GM19452 (cell line): ENCODE data around the gene SMIM23.

ENCODE experiments used
- ATAC-seq: cut with Tn5 transposase; IDR thresholded peaks from one replicate; pipeline ENCODE4 v1.9.1; 2021; ENCODE audit not compliant: unreplicated experiment

Gene SMIM23

DNA sequence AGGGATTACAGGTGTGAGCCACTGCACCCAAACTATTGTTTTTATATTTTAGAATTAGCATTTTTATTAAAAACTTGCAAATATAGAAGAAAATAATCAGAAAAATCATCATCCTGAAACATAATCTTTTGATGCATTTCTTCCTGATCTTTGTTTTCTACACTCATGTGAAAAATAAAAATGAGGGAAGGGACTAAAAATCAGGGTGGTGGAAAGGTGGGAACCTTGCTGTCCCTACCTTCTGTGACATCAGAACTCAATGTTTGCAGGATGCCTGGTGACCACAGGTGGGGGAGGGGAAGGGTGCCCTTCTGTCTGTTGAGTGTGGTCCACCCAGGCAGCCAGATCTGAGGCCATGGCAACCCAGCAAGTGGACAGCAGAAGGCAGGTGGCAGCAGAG is at the start of gene SMIM23:
SMIM23 (plus strand) TSS at position 301 of the 400 bp plus-strand sequence; CDS start at position 356, 55 bp downstream.
- no peak for ATAC-seq

- no peak for ATAC-seq
These were observed 48.4 kb upstream of the SMIM23 start for GRCh38 chr5:171736976-171737891.

DNA sequence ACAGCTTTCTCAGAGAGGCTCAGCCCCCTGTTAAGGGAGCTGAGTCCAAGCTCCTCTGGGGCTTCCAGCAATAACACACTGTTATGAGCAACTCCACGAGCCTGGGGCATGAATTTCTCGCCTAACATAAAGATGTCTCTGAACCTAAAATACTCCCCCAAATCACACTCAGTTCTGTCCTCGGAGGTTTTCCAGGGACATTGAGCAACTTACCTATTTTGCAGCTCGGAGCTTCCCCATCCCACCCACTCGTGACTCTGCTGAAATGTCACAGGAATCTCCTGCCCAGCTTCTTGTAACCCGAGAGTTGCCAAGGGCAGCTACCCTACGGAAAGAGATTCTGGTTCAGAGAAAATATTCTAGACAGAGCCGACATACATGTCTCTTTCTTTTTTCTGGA is 47.1 kb upstream of the SMIM23 start:
- no peak for ATAC-seq

DNA sequence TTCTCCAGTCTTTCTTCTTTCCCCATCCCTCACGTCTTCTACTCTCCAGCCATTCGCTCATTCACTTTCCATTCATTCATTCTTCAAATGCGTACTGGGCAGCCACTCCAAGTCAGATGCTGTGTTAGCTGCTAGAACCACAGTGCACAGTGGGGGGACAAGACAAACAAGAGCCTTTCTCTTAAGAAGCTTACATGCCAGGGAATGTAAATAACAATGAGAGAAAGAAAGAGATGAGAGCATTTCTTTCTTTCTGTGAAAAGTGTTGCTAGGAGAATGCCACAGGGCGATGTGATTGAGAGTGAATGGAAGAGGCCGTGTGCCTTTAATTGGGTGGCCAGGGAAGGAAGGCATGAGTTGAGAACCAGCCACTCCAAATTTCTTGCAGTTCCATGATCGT is 46.3 kb upstream of the SMIM23 start:
- no peak for ATAC-seq

GRCh38 chr5:171743436-171744076 is 42.1 kb upstream of the SMIM23 start:
- ATAC-seq: no peak

DNA sequence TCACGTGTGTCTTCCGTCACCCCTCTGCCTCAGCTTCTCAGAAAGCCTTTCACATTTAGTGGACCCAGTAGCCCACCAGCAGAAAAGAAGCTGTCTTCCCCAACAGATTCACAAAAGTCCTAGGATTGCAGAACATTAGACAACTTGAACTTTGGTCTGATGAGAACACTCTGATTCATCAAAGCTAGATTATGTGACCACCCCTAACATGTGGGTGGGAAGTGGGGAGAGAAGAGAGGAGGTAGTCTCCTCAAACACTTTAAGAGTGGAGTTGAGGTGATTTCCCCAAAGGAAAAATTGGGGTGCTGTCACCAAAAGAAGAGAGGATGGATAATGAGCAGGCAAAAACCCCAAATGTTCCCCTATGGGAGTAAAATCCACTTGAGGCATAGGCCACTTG is 41.4 kb upstream of the SMIM23 start:
- ATAC-seq: no peak

GRCh38 chr5:171744882-171745281 is 40.7 kb upstream of the SMIM23 start:
- ATAC-seq: no peak

DNA sequence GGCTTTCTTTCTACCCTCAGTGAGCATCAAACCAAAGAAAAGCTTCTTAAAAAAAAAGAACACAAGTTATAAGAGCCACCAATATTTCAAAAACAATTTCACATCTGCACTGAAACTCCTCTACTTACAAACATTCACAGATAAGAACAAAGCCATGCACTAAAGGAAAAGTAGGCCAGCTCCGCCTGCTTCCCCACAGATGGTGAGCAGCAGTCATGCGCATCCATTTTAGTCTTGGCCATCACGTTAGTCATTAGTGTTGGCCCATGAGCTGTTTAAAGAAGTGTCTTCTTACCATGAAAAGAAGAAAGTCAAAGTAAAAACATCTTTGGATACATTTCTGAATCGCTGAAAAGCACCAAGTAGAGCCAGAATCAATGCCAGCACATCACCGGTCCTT is 40.0 kb upstream of the SMIM23 start:
- no peak for ATAC-seq

GRCh38 chr5:171747061-171747859 is 38.4 kb upstream of the SMIM23 start:
- no peak for ATAC-seq

- ATAC-seq: no peak
These were observed 36.9 kb upstream of the SMIM23 start for GRCh38 chr5:171748720-171749119.

- ATAC-seq: no peak
These were observed 36.3 kb upstream of the SMIM23 start for GRCh38 chr5:171749365-171749764.

- no peak for ATAC-seq
These were observed 35.3 kb upstream of the SMIM23 start for GRCh38 chr5:171750311-171750788.

DNA sequence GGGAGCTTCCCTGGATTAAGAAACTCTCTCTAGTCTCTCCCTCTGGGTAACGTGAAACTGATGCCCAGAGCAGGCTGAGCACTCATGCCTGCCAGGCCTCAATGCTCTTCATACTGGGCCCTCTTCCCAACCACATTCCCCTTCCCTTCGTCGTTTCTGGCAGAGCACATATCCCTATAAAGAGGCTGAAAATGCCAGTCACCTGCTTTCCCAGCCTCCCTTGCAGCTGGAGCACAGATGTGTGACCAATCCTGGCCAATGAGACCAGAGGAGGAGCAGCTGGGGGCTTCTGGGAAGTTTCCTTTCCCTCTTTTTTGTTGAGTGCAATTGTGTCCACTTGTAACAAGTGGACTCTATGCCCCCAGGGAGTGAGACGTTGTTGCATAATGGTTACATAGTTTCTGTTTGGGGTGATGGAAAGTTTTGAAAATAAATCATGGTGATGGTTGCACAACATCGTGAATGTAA is 30.2 kb upstream of the SMIM23 start:
- ATAC-seq: no peak

DNA sequence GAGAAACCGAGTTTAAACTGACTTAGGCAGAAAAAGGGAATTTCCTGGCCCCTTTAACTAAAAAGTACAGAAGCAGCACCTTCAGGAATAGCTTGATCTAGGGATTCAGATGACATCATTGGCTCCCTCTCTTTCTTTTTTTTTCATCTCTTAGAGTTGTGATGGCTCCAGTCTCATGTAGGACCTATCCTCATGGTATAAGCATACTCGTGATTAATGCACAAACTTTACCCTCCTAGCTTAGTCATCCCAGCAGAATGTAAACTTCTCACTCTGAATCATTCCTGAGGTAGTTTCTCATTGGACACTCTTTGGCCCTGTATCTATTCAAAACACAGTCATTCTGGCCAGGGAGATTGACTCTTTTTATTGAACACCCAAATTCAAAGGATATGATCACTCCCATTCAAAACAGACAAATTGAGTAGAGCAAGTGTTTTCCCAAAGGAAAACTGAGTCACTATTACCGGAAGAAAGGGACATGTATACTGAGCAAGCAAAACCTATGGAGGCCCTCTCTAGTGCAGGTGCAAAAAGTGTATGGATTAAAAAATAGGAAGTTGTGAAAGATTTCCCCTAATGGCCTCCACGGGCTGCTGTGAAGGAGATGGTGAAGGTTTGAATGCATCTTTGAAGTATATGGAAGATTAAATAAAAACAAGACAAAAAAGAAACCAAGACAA is 27.6 kb upstream of the SMIM23 start:
- ATAC-seq: no peak

- no peak for ATAC-seq
These were observed 25.8 kb upstream of the SMIM23 start for GRCh38 chr5:171759777-171760176.

- no peak for ATAC-seq
These were observed 23.5 kb upstream of the SMIM23 start for GRCh38 chr5:171762021-171762608.

DNA sequence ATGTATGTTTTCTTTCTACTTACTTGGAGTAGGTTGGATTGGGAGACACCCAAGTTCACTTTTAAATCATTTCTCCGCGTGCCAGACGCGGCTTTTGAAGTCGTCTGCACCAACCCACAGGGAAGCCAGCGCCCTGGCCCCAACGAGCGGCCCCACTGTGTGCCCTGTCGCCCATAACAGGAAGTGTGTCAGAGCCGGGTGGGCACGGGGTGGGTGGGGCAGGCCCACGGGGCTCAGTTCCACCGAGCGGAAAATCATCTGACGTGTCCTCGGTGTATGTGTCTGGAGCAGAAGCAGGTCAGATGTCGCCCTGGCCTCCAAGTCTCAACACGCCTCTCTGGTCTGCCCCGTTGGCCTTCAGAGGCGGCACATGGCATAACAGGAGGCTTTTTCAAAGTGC is 22.7 kb upstream of the SMIM23 start:
- ATAC-seq: no peak

GRCh38 chr5:171764265-171764664 is 21.4 kb upstream of the SMIM23 start:
- ATAC-seq: no peak

GRCh38 chr5:171766875-171767274 is 18.7 kb upstream of the SMIM23 start:
- no peak for ATAC-seq

GRCh38 chr5:171770153-171770552 is 15.5 kb upstream of the SMIM23 start:
- no peak for ATAC-seq
